Measurements from ENCODE around the gene KANTR. TPM values are rescaled to one million over a fixed set of nuclear protein-coding genes. Genes with fewer than 3 reads are reported as not detected.

Gene KANTR
- total and polyA plus RNA-seq, 2 of the 4 experiments (the other 2 are of a cell fraction): 1.6 to 6.3 TPM

DNA sequence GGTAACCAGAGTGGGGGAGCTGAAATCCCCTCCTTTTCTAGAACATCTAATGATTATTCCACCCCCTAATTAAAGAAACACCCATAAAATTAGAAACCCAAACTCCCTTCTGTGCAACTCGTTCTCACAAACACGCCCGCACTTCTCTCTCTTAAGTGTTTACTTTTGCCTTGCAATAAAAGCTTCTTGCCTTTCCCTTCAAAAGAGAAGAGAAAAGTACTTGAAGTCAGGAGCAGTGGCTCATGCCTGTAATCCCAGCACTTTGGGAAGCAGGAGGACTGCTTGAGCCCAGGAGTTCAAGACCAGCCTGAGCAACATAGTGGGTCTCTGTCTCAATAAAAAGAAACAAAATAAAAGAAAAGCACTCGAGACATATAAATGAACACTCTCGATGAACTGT is 48.9 kb upstream of the KANTR start:
- dilution Hi-C loops (cut with HindIII; ENCODE audit: low sequenced_read_pairs, unreplicated experiment): no loop called here
- Histone ChIP-seq H3K4me2 (ENCODE audit: low read depth, low read length) (no peak overlapping the region), H3K14ac (replicated peaks; ENCODE audit: low read depth, low read length) (no peak overlapping the region), H4K91ac (ENCODE audit: insufficient read depth, low read depth, low read length) (no peak overlapping the region), H4K5ac (ENCODE audit: low read depth, low read length) (no peak overlapping the region), H3K27ac (ENCODE audit: insufficient read depth, low read length) (no peak overlapping the region), H3K18ac (ENCODE audit: low read depth, low read length) (no peak overlapping the region), H2BK120ac (ENCODE audit: low read depth, low read length) (no peak overlapping the region), H2AFZ (replicated peaks; ENCODE audit: low read length, poor library complexity) (no peak overlapping the region), H3K9ac (ENCODE audit: low read depth, low read length) (no peak overlapping the region), H2AK5ac (ENCODE audit: low read depth, low read length) (no peak overlapping the region), H3K9me3 (ENCODE audit: control insufficient read depth, insufficient read depth, low read length) (no peaks in the 10 kb centered on the region), H3K4ac (ENCODE audit: low read depth, low read length) (no peak overlapping the region), H2BK15ac (ENCODE audit: low read depth, low read length) (no peak overlapping the region), H3K36me3 (ENCODE audit: control insufficient read depth, insufficient read depth, low read length) (no peaks in the 10 kb centered on the region), H3K79me1 (ENCODE audit: low read depth in 1 of 2, low read length in 2 of 2) (peaks cover 0 to 10% of the 10 kb centered on the region in 2 experiments; a peak in 3 of 4 replicates), H3K23ac (ENCODE audit: low read depth, low read length) (no peak overlapping the region), H3K4me3 (ENCODE audit: insufficient read depth, low read depth, low read length) (no peak overlapping the region), H4K20me1 (ENCODE audit: insufficient read depth, low read length) (peaks cover 6% of the 10 kb centered on the region; the same call in 1 of the 2 replicates), H2BK20ac (ENCODE audit: low read depth, low read length) (no peak overlapping the region), H3K27me3 (ENCODE audit: control insufficient read depth, insufficient read depth, low read length) (peaks cover 14% of the 10 kb centered on the region), H4K8ac (ENCODE audit: low read depth in 2 of 2, low read length in 2 of 2) (no peak overlapping the region), H2BK5ac (ENCODE audit: low read depth, low read length, poor library complexity, severe bottlenecking) (no peak overlapping the region), H3K56ac (ENCODE audit: extremely low read depth, insufficient read depth, low read length) (no peak overlapping the region), H3K4me1 (ENCODE audit: control insufficient read depth, insufficient read depth, low read length) (peaks cover 1% of the 10 kb centered on the region; the same call in 1 of the 2 replicates), H3K9me1 (ENCODE audit: insufficient read depth, low read length) (0 out of 2 replicates have a peak, but pooled peaks cover under 1% of the 10 kb centered on the region), H2AK9ac (replicated peaks; ENCODE audit: low read depth, low read length, poor library complexity) (no peak overlapping the region)
- intact Hi-C loops (cut with micrococcal nuclease): no loop called here
- DNase-seq (no peak), ATAC-seq (ENCODE audit: low read depth) (no peak)
- TF ChIP-seq, protein P1, sequence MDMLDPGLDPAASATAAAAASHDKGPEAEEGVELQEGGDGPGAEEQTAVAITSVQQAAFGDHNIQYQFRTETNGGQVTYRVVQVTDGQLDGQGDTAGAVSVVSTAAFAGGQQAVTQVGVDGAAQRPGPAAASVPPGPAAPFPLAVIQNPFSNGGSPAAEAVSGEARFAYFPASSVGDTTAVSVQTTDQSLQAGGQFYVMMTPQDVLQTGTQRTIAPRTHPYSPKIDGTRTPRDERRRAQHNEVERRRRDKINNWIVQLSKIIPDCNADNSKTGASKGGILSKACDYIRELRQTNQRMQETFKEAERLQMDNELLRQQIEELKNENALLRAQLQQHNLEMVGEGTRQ (IDR thresholded peaks at IDR 0.05; ENCODE audit: low read depth, low read length): no peak
- TF ChIP-seq MAZ (IDR thresholded peaks at IDR 0.05; ENCODE audit: borderline replicate concordance, low read depth, low read length): no peak
- TF ChIP-seq BHLHE40 (IDR thresholded peaks at IDR 0.05; ENCODE audit: low read depth, low read length): no peak
- no peak for TF ChIP-seq MXI1 (IDR thresholded peaks at IDR 0.05; ENCODE audit: borderline replicate concordance, low read depth, low read length)
- no peak for TF ChIP-seq RAD21 (IDR thresholded peaks at IDR 0.05; ENCODE audit: low read length)
- TF ChIP-seq SMC3 (IDR thresholded peaks at IDR 0.05; ENCODE audit: low read depth, low read length): no peak
- no peak for TF ChIP-seq POLR2A (IDR thresholded peaks at IDR 0.05; ENCODE audit: low read depth, low read length)
- TF ChIP-seq, protein P2, sequence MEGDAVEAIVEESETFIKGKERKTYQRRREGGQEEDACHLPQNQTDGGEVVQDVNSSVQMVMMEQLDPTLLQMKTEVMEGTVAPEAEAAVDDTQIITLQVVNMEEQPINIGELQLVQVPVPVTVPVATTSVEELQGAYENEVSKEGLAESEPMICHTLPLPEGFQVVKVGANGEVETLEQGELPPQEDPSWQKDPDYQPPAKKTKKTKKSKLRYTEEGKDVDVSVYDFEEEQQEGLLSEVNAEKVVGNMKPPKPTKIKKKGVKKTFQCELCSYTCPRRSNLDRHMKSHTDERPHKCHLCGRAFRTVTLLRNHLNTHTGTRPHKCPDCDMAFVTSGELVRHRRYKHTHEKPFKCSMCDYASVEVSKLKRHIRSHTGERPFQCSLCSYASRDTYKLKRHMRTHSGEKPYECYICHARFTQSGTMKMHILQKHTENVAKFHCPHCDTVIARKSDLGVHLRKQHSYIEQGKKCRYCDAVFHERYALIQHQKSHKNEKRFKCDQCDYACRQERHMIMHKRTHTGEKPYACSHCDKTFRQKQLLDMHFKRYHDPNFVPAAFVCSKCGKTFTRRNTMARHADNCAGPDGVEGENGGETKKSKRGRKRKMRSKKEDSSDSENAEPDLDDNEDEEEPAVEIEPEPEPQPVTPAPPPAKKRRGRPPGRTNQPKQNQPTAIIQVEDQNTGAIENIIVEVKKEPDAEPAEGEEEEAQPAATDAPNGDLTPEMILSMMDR (conservative IDR thresholded peaks at IDR 0.05; ENCODE audit: low read depth, low read length): no peak
- TF ChIP-seq FOS (IDR thresholded peaks at IDR 0.05; ENCODE audit: low read depth, low read length): no peak
- no peak for TF ChIP-seq CHD1 (IDR thresholded peaks at IDR 0.05; ENCODE audit: low read depth, low read length)
- no peak for TF ChIP-seq NFE2L2 (IDR thresholded peaks at IDR 0.05; ENCODE audit: low read depth, low read length)
- no peak for TF ChIP-seq RFX5 (IDR thresholded peaks at IDR 0.05; ENCODE audit: low read depth, low read length)
- TF ChIP-seq, protein P3, sequence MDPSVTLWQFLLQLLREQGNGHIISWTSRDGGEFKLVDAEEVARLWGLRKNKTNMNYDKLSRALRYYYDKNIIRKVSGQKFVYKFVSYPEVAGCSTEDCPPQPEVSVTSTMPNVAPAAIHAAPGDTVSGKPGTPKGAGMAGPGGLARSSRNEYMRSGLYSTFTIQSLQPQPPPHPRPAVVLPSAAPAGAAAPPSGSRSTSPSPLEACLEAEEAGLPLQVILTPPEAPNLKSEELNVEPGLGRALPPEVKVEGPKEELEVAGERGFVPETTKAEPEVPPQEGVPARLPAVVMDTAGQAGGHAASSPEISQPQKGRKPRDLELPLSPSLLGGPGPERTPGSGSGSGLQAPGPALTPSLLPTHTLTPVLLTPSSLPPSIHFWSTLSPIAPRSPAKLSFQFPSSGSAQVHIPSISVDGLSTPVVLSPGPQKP (IDR thresholded peaks at IDR 0.05; ENCODE audit: borderline replicate concordance, low read depth, low read length): no peak
- no peak for TF ChIP-seq MAFK (IDR thresholded peaks at IDR 0.05; ENCODE audit: low read depth, low read length)
- no peak for TF ChIP-seq RCOR1 (IDR thresholded peaks at IDR 0.05; ENCODE audit: insufficient replicate concordance, low read length)
- TF ChIP-seq CEBPB (IDR thresholded peaks at IDR 0.05; ENCODE audit: low read depth, low read length): no peak
- ChIA-PET POLR2A (ENCODE audit: unreplicated experiment) (no interaction called here), CTCF (no interaction called here)
- no CpG with 5 or more reads among the region's 5 CpGs for WGBS, 2 experiments (ENCODE audit: extremely low coverage in 2 of 2, insufficient read length in 1 of 2)
- BruUV-seq (replicated peaks): no TSS peak
- in situ Hi-C loops (cut with MboI; ENCODE audit: low sequenced_read_pairs): no loop called here
